Measurements from ENCODE around the gene SEMA3F.
A peak's percentile ranks its signal among the peaks of the same experiment; 100 is the strongest.

SEMA3F gene

DNA sequence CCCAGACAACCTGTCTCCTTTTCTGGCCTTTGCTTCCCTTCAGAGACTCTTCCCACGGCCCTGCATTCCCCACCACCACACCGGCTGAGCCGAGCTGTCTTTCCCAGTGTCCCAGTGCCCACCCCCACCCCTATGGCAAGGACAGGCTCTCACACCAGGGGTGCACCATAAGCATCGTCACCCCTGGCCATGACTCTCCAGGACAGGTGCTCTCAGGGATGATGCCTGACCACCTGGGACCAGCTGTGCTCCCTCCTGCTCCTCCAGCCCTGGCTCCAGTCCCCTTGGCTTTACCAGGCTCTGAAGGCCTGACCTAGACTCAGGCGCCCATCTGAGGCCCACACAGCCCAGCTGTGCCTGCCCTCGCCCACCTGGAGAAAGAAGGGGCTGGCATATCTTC, 17.6 kb upstream of the SEMA3F start:
- Histone ChIP-seq H3K27ac (no peak overlapping the region), H3K4me3 (no peak overlapping the region), H3K9ac (ENCODE audit: insufficient read length) (no peak overlapping the region), H3K36me3 (ENCODE audit: insufficient read depth, low read length) (no peaks in the 10 kb centered on the region), H3K9me3 (ENCODE audit: low read depth, low read length) (no peaks in the 10 kb centered on the region)
- DNase-seq (ENCODE audit: low read depth, low spot score), result no peak
- no peak for TF ChIP-seq FOXP2 (optimal IDR thresholded peaks at IDR 0.05; ENCODE audit: control extremely low read depth, extremely low read length, insufficient read depth)
- no peak for TF ChIP-seq POLR2AphosphoS5 (IDR thresholded peaks at IDR 0.05; ENCODE audit: borderline replicate concordance, low read depth, low read length)
- TF ChIP-seq EZH2 (IDR thresholded peaks at IDR 0.05), result no peak

DNA sequence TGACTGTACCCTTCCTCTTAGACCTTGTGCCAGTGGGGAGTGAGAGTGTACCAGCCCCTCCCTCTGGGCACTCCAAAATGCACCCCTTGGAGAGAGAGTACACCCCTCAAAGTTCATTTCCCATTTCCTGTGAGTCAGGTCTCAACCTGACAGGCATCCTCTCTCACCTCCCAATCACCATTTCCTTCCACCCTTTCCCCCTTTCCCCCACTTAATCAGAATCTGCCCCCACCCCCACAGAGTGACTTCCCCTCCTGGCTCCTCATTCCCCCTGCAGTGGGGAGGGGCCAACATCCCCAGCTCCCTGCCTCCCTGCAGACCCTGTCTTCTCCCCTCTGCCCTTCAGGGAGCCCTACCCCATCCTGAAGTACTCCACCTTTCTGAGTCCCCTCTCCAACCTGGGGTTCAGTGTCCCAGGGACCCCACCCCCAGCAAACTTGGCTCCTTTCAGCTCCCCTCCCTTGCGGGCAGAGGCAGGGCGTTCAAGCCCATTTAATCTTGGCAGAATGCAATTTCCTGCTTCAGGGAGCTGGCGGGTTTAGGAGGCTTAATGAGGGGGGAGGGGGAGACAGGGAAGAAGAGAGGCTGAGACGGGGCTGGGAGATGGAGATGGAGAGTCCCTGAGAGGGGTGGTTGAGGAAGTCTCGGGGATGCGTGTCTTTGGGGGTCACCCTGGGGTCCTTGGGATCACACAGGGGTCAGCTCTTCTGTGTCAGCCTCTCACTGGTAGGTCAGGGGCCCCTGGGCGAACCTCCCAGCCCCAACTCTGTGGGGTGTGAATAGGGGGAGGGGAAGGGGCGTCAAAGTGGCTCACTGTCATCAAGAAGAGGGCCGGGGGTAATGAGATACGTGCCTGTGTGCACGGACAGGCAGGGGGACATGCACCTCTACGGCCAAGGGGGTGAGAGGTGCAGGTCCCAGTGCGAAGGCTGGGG, 16.6 kb upstream of the SEMA3F start:
- no peak for DNase-seq (ENCODE audit: low read depth, low spot score)
- Histone ChIP-seq H3K36me3 (ENCODE audit: insufficient read depth, low read length) (no peaks in the 10 kb centered on the region), H3K9me3 (ENCODE audit: low read depth, low read length) (no peaks in the 10 kb centered on the region), H3K9ac (ENCODE audit: insufficient read length) (no peak overlapping the region), H3K4me3 (peak overlapping the region; percentile 65), H3K27ac (no peak overlapping the region)
- TF ChIP-seq POLR2AphosphoS5 (IDR thresholded peaks at IDR 0.05; ENCODE audit: borderline replicate concordance, low read depth, low read length) (no peak), FOXP2 (optimal IDR thresholded peaks at IDR 0.05; ENCODE audit: control extremely low read depth, extremely low read length, insufficient read depth) (no peak), EZH2 (IDR thresholded peaks at IDR 0.05) (no peak)

DNA sequence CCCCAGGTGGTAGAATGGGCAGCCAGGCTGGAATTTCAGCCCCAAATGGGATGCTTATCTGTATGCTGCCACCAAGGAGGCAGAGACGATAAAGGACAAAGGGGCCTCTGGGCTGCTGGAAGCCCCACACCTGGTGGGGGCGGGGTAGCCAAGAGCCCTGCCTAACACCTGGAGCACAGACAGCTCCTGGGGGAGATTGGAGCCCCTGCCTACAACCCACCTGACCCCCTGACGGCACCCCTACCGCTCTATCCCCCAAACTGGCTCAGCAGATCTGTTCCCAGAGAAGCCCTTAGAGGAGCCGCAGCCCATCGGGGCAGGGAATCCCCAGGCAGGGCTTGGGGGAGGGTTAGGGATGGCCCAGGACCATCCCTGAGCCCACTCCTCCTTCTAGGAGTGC, 15.8 kb upstream of the SEMA3F start:
- no peak for TF ChIP-seq POLR2AphosphoS5 (IDR thresholded peaks at IDR 0.05; ENCODE audit: borderline replicate concordance, low read depth, low read length)
- TF ChIP-seq EZH2 (IDR thresholded peaks at IDR 0.05), result no peak
- no peak for TF ChIP-seq FOXP2 (optimal IDR thresholded peaks at IDR 0.05; ENCODE audit: control extremely low read depth, extremely low read length, insufficient read depth)
- Histone ChIP-seq H3K27ac (no peak overlapping the region), H3K4me3 (no peak overlapping the region), H3K36me3 (ENCODE audit: insufficient read depth, low read length) (no peaks in the 10 kb centered on the region), H3K9me3 (ENCODE audit: low read depth, low read length) (no peaks in the 10 kb centered on the region), H3K9ac (ENCODE audit: insufficient read length) (no peak overlapping the region)
- no peak for DNase-seq (ENCODE audit: low read depth, low spot score)

DNA sequence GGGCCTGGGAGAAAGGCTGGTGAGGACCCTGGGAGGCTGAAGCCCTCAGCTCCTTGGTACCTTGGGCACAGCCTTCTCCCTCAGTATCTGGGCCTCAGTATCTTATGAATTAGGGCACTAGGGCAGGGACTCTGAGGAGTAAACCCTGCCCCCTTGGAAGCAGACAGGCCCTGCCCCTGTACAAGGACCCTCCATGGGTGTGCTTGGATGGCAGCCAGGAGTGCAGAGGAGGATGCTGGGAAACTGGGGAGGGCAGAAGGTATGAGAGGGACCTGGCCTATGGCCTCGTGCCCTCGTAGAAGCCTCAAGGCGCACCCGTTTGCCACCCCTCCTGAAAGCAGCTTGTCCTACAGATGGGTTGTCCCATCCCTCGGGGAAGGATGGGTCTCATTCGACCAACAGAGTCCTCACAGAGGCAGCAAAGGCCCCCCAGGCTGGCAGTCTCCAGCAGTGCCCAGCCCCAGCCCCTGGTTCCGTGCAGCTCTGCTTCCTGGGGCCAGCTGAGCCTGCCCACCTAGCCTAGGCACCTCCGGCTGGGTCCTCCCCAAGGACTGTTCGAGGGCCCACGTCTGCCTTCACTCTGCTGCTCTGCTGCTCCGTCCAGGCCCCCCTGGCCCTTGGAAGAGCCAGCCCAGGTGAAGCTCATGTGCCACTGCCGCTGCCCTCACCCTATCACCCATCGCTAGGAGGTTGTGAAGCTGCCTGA, 15.3 kb upstream of the SEMA3F start:
- Histone ChIP-seq H3K9me3 (ENCODE audit: low read depth, low read length) (no peaks in the 10 kb centered on the region), H3K36me3 (ENCODE audit: insufficient read depth, low read length) (no peaks in the 10 kb centered on the region), H3K27ac (no peak overlapping the region), H3K4me3 (no peak overlapping the region), H3K9ac (ENCODE audit: insufficient read length) (no peak overlapping the region)
- no peak for DNase-seq (ENCODE audit: low read depth, low spot score)
- TF ChIP-seq POLR2AphosphoS5 (IDR thresholded peaks at IDR 0.05; ENCODE audit: borderline replicate concordance, low read depth, low read length), result no peak
- TF ChIP-seq FOXP2 (optimal IDR thresholded peaks at IDR 0.05; ENCODE audit: control extremely low read depth, extremely low read length, insufficient read depth), result no peak
- TF ChIP-seq EZH2 (IDR thresholded peaks at IDR 0.05), result no peak

DNA sequence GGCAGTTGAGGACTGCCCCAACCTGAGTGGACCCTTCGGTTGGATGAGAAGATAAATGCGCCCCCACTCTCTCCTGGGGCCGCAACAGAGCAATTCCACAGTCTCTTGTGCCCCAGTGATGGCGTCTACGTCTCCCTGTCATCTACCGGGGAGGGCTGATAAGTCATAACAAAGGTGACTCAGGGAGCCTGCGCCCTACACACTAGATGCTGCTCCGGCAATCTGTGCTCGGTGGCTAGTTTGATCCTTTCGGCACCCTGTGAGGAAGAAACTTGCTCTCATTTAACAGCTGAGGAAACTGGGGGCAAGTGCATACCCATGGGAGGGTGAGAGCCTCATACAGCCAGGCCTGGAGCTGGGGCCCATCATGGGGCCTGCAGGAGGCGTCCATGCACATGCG, 14.1 kb upstream of the SEMA3F start:
- no peaks in the 10 kb centered on the region for H3K9me3 ChIP-seq (ENCODE audit: low read depth, low read length)
- no peak overlapping the region for H3K4me3 ChIP-seq
- DNase-seq (ENCODE audit: low read depth, low spot score), result no peak
- no peak overlapping the region for H3K27ac ChIP-seq
- no peak for TF ChIP-seq POLR2AphosphoS5 (IDR thresholded peaks at IDR 0.05; ENCODE audit: borderline replicate concordance, low read depth, low read length)
- no peak for TF ChIP-seq EZH2 (IDR thresholded peaks at IDR 0.05)
- TF ChIP-seq FOXP2 (optimal IDR thresholded peaks at IDR 0.05; ENCODE audit: control extremely low read depth, extremely low read length, insufficient read depth), result no peak
- H3K36me3 ChIP-seq (ENCODE audit: insufficient read depth, low read length), result no peaks in the 10 kb centered on the region
- no peak overlapping the region for H3K9ac ChIP-seq (ENCODE audit: insufficient read length)

DNA sequence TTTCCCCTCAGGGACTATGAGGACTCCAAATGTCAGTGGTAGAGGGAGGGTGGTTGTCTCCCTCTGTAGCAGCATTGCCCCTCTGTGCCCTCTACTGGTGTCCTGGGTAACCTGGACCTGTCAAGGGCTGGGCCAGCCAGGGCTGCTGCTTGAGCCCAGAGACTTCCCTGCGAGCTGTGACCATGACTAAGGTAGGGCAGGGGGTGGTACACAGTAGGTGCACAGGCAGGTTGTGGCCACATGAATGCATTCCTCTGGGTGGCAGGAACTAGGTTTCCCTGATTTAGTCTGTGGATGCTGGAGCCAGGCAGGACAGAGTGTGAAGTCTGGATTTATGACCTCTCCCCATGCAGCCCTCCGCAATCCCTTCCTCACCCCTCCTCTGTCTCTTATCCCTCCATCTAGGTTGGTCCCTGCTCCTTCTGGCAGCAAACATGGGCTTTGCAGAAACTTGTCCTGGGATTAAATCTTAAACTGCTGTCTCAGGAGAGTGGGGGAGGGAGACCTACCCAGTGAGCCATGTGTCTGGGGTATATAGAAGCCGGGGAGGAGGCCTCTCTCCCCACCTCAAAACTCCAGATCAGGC, 8.7 kb upstream of the SEMA3F start:
- Histone ChIP-seq H3K9ac (ENCODE audit: insufficient read length) (no peak overlapping the region), H3K9me3 (ENCODE audit: low read depth, low read length) (no peaks in the 10 kb centered on the region), H3K4me3 (no peak overlapping the region), H3K36me3 (ENCODE audit: insufficient read depth, low read length) (no peaks in the 10 kb centered on the region), H3K27ac (no peak overlapping the region)
- no peak for DNase-seq (ENCODE audit: low read depth, low spot score)
- TF ChIP-seq EZH2 (IDR thresholded peaks at IDR 0.05) (no peak), FOXP2 (optimal IDR thresholded peaks at IDR 0.05; ENCODE audit: control extremely low read depth, extremely low read length, insufficient read depth) (no peak), POLR2AphosphoS5 (IDR thresholded peaks at IDR 0.05; ENCODE audit: borderline replicate concordance, low read depth, low read length) (no peak)

DNA sequence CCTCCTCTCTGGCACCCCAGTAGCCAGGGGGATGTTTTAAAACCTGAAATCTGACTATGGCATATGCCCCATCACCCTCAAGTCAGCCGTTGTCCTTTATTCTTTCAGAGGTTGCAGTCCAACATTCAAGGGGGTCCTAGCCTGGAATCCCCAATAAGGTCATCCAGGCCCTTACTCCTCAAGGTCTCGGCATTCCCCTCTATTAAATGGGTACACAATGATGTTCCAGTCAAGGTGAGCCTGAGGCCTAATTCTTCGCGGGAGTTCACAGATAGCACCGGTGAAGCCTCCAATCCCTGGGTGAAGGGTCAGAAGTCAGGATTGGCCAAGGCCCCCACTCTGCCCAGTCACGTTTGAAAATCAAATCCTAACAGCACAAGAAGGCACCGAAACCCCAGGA, 8.1 kb upstream of the SEMA3F start:
- no peak for DNase-seq (ENCODE audit: low read depth, low spot score)
- Histone ChIP-seq H3K4me3 (no peak overlapping the region), H3K9me3 (ENCODE audit: low read depth, low read length) (no peaks in the 10 kb centered on the region), H3K9ac (ENCODE audit: insufficient read length) (no peak overlapping the region), H3K36me3 (ENCODE audit: insufficient read depth, low read length) (no peaks in the 10 kb centered on the region), H3K27ac (no peak overlapping the region)
- TF ChIP-seq FOXP2 (optimal IDR thresholded peaks at IDR 0.05; ENCODE audit: control extremely low read depth, extremely low read length, insufficient read depth) (no peak), EZH2 (IDR thresholded peaks at IDR 0.05) (no peak), POLR2AphosphoS5 (IDR thresholded peaks at IDR 0.05; ENCODE audit: borderline replicate concordance, low read depth, low read length) (no peak)

DNA sequence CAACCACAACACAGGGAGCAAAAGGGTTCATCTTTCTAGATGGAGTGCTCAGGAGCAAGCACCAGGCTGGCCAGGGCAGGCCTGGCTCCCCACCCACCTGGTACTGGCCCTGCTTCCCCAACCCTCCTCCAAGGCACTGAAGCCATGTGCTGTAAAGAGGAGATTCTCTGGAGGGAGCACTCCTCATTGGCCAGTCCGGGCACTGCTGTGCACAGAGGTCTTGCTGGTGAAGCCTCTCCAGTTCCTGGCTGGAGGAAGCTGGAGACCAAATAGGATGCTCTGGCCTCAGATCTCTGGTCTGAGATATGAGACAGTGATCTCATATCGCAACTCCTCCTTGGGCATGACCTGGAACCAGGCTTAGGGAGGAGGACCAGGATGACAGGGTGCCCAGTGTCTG, 7.7 kb upstream of the SEMA3F start:
- no peaks in the 10 kb centered on the region for H3K9me3 ChIP-seq (ENCODE audit: low read depth, low read length)
- DNase-seq (ENCODE audit: low read depth, low spot score), result no peak
- no peak for TF ChIP-seq EZH2 (IDR thresholded peaks at IDR 0.05)
- no peak for TF ChIP-seq FOXP2 (optimal IDR thresholded peaks at IDR 0.05; ENCODE audit: control extremely low read depth, extremely low read length, insufficient read depth)
- no peak for TF ChIP-seq POLR2AphosphoS5 (IDR thresholded peaks at IDR 0.05; ENCODE audit: borderline replicate concordance, low read depth, low read length)
- H3K27ac ChIP-seq, result no peak overlapping the region
- no peak overlapping the region for H3K9ac ChIP-seq (ENCODE audit: insufficient read length)
- no peaks in the 10 kb centered on the region for H3K36me3 ChIP-seq (ENCODE audit: insufficient read depth, low read length)
- H3K4me3 ChIP-seq, result no peak overlapping the region

All from SK-N-MC (cell line).